Stromal cell of bone marrow (primary cell): ENCODE data around the gene PRH2.

ENCODE experiments used
- DNase-seq: peaks from one replicate; pipeline ENCODE4 v3.0.0-alpha.2; 2012; ENCODE audit warnings: low read depth

PRH2 gene

GRCh38 chr12:10928746-10929286 is at the start of gene PRH2:
Gene PRH2, plus strand, starts transcription at chr12:10929236. Its CDS starts 38 bp downstream, at chr12:10929274.
- DNase-seq: no peak

GRCh38 chr12:10884086-10884725 is 44.8 kb upstream of the PRH2 start, which contains the start of gene PRH1:
Gene PRH1, minus strand, starts transcription at chr12:10884255. Its CDS starts 38 bp downstream, at chr12:10884217.
- DNase-seq: no peak

DNA sequence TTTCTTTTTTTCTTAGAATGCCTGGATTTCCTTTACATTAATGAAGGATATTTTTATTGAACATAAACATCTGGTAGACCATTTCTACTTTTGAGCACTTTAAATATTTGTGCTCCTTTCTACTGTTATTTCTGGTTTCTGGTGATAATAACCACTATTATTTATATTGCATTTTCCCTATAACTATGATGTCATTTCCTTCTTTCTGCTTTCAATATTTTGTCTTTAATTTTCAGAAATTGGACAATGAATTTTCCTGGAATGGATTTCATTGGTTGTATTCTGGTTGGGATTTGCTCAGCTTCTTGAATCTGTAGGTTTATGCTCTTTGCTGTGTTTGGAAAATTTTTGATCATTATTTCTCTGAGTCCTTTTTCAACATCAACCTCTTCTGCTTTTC is 39.8 kb upstream of the PRH2 start:
- no peak for DNase-seq

GRCh38 chr12:10891937-10892336 is 37.1 kb upstream of the PRH2 start:
- DNase-seq: no peak

- no peak for DNase-seq
Observed at GRCh38 chr12:10896854-10897253, 32.2 kb upstream of the PRH2 start.

- DNase-seq: no peak
Observed at GRCh38 chr12:10900530-10900929, 28.5 kb upstream of the PRH2 start.

- no peak for DNase-seq
Observed at GRCh38 chr12:10900972-10901371, 28.1 kb upstream of the PRH2 start.

- DNase-seq: no peak
Observed at GRCh38 chr12:10901427-10901826, 27.6 kb upstream of the PRH2 start.

DNA sequence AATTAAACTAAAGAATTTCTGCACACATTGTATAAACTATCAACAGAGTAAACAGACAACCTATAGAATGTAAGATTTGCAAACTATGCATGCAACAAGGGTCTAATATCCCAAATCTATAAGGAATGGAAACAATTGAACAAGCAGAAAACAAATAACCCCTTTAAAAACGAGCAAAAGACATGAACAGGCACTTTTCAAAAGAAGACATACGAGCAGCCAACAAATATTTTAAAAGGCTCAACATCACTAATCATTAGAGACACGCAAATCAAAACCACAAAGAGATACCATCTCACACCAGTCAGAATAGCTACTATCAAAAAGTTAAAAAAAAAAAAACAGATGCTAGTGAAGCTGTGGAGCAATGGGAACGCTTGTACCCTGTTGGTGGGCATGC is 24.4 kb upstream of the PRH2 start:
- no peak for DNase-seq

DNA sequence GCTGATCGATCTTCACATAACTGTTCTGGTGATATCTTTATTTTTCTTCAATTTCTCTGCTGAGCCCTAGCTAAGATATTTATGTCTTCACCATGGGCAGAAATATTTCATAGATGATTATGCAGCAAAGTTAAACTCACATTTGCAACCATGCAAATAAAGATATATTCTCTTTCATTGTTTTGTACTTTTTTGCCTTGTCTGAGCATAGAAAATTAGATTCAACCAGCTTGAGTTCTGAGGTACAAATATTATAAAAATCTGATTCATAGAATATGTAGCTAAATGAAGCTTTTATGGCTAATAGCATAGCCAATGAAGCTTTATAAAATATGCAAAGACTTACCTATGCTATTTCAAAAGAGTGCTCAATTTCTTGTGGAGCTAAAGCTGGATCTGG is 19.6 kb upstream of the PRH2 start, which contains the start of gene TAS2R13:
TSS of gene TAS2R13 (minus strand) at position 101 of the 400 bp plus-strand sequence. CDS start 264 bp downstream, outside the sequence.
- no peak for DNase-seq

- DNase-seq: no peak
Observed at GRCh38 chr12:10910380-10910779, 18.7 kb upstream of the PRH2 start.

DNA sequence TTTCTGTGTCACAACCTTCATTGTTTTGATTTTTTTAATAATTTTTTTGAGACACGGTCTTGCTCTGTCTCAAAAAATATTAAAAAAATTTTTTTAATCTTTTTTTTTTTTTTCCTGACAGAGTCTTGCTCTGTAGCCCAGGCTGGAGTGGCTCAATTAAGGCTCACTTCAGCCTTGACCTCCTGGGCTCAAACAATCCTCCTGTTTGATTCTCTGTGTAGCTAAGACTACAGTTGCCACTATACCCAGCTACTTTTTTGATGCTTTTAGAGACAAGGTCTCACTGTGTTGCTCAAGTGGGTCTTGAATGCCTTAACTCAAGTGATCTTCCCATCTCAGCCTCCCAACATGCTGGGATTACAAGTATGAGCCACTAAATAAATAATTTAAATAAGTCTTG is 9.2 kb upstream of the PRH2 start:
- no peak for DNase-seq

DNA sequence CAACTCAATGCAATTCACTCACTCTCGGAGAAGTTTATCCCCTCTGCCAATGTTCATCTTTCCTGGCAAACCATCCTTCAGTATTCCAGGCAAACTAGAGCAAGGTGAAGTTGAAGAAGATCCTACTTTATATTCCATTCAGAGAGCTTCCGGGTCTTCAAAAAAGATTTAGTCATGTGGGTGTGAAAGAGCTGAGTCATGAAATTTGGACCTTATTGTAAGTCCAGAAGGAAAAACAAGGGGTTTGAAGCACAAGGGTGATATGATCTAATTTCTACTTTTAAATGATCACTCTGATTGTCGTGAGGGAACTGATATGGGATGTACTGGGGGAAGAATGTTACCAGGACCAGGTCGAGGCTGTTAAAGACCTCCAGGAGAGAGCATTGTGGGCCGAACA is 2.8 kb upstream of the PRH2 start:
- no peak for DNase-seq

- no peak for DNase-seq
Observed at GRCh38 chr12:10936506-10936905, 7.5 kb downstream of the PRH2 start.

DNA sequence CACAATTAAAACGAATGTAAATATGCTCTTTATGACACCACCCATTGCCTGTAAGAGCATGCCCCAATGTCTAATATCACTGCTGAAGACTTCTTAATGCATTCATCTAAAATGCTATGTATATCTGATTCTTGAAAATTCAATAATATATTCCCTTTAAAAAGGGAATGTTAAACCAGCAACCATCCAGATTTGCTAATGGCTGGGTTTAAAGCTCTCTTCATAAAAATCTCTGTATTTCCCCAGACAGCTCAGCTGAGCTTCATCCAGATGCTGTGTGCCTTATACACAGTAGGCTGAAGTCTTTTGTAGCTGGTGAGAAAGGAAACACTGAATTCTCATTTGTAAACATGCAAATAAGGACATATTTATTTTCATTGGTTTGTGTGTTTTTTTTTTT is 10.1 kb downstream of the PRH2 start, which contains the start of gene TAS2R14:
TSS of gene TAS2R14 (minus strand) at position 101 of the 400 bp plus-strand sequence. CDS start at position 45, 56 bp downstream.
- no peak for DNase-seq

DNA sequence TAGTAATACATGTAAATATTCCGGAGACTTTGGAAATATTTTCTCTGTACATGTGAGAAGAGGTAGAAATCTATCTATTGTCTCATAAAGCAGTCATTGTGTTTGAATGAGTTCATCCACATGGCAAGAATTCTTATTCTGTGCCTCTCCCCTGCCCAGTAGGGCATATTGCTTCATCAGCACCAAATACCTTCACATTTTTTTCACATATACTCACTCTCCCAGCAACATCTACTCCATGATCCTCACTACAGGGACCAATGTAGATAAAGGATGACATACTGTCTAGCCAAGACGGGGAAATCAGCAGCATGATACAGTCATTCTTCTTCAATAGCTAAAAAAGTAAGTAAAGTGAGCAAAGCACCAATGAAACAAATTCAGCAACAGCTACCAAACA is 11.4 kb downstream of the PRH2 start:
- no peak for DNase-seq

DNA sequence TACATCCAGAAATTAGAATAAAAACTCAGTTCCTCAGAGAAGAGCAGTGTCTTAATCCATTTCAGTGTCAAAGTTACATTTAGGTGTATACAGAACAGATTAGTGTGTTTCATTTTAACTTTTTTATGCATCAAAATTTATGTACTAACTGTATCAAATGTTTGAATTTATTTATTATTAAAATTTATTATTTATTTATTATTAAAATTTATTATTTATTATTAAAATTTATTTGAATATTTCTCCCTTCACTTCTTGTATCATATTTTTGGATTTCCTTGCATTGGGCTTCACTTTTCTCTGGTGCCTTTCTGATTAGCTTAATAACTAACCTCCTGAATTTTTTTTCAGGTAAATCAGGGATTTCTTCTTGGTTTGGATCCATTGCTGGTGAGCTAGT is 12.3 kb downstream of the PRH2 start:
- DNase-seq: no peak

- no peak for DNase-seq
Observed at GRCh38 chr12:10941916-10942607, 13.0 kb downstream of the PRH2 start.

GRCh38 chr12:10943167-10943566 is 14.1 kb downstream of the PRH2 start:
- no peak for DNase-seq

- DNase-seq: no peak
Observed at GRCh38 chr12:10952645-10953044, 23.6 kb downstream of the PRH2 start.

DNA sequence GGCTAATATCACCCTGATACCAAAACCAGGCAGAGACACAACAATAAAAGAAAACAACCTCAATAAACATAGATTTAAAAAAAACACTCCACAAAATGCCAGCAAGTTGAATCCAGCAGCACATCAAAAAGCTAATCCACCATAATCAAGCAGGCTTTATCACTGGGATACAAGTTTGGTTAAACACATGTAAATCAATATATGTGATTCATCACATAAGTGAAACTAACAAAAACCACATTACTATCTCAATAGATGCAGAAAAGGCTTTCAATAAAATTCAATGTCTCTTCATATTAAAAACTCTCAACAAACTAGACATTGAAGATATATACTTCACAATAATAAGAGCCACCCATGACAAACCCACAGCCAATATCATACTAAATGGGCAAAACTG is 27.0 kb downstream of the PRH2 start:
- no peak for DNase-seq

- DNase-seq: no peak
Observed at GRCh38 chr12:10957741-10958140, 28.7 kb downstream of the PRH2 start.

DNA sequence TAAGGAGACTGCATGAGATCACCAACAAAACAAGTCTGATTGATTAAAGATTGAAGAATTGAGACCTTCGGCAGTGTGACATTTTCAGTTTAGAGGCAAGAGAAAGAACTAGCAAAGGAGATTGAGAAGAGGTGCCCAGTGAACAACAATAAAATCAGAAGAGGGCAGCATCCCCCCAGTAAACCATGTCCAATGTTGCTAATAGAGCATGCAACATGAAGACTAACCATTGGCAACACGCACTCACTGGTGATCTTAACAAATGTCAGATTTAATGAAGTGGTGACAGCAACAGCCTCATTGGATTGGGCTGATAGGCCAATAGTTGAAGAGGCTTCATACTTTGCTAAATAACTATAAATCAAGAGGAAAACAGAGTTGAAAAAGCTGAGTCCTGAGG is 30.8 kb downstream of the PRH2 start:
- DNase-seq: no peak
